GM10847 (cell line): ENCODE measurements around the gene MEX3D.

ENCODE experiments used
- POLR2A ChIP-seq: IDR thresholded peaks from 2 replicates; pipeline ENCODE4 v1.6.1; 2011; ENCODE audit not compliant: insufficient read length; ENCODE audit errors: extremely low read depth

MEX3D gene

GRCh38 chr19:1508507-1508856, 59.6 kb downstream of the MEX3D start:
- no peak for TF ChIP-seq POLR2A

GRCh38 chr19:1507763-1508506, 60.2 kb downstream of the MEX3D start:
- no peak for TF ChIP-seq POLR2A

DNA sequence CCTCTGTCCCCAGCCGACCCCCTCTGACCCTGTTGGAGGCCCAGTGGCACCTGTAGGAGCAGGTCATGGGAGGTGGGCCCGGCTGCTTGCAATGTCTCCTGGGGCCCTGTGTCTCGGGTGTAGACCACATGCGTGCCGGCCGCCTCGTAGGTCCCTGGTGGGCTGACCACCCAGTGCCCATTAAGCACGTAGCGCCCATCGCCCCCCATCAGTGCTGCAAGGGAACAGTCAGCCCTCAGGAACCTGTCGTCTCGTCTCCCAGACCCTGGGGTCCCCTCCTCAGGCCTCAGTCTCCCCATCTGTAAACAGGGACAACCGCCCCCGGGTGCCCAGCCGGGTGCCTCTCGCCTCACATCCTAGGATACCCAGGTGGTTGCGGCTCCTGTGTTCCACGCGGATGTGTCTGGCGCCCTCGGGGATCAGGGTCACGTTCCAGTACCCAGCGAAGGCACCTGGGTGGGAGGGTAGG, 60.9 kb downstream of the MEX3D start:
- TF ChIP-seq POLR2A, result no peak

- TF ChIP-seq POLR2A, result no peak
These were observed 61.9 kb downstream of the MEX3D start for GRCh38 chr19:1505991-1506881.

DNA sequence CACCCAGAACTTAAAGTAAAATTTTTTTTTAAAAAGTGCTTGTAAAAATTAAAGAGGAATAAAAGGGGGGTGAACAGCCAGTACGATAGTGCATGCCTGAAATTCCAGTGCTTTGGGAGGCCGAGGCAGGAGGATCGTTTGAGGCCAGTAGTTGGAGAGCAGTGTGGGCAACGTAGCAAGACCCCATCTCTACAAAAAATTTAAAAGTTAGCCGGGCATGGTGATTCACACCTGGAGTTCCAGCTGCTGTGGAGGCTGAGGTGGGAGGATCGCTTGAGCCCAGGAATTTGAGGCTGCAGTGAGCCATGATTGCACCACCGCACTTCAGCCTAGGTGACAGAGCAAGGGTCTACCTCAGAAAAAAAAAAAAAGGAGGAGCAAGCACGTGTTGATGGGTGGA, 63.1 kb downstream of the MEX3D start:
- no peak for TF ChIP-seq POLR2A
